ENCODE data around the gene CSNK1D. TPM values are rescaled to one million over a fixed set of nuclear protein-coding genes. Genes with fewer than 3 reads are reported as not detected.

The CSNK1D gene
- total RNA-seq, 2 experiments from 2014 or later = 277 to 286 TPM

- Histone ChIP-seq H3K9me3 (ENCODE audit: control insufficient read depth in 1 of 2, insufficient read depth in 1 of 2, low read length in 2 of 2) (no peaks in the 10 kb centered on the region), H3K27ac (ENCODE audit: low read depth in 1 of 2, low read length in 2 of 2) (no peak overlapping the region), H3K4me1 (ENCODE audit: insufficient read depth, low read length) (peaks cover 71% of the 10 kb centered on the region), H3K36me3 (ENCODE audit: insufficient read depth, low read length) (no peaks in the 10 kb centered on the region), H3K4me3 (ENCODE audit: low read length) (peak overlapping the region; percentile 52), H3K27me3 (ENCODE audit: control insufficient read depth in 1 of 2, insufficient read depth in 2 of 2, low read length in 2 of 2) (no peaks in the 10 kb centered on the region)
- intact Hi-C loops (cut with DNase I, micrococcal nuclease) = loop anchor here in 1 of 2 experiments (5.0 kb wide), 1 partner anchor 47 kb away; no protein-coding TSS in a partner anchor
- DNase-seq (no peak), ATAC-seq (ENCODE audit: poor library complexity) (no peak)
- H3K9me3 Mint-ChIP-seq = no peaks in the 10 kb centered on the region
- H3K27ac Mint-ChIP-seq = peak overlapping the region; percentile 100
- ChIA-PET CTCF (interaction anchor here (0.8 to 1.7 kb wide), 3 partner anchors 17 to 68 kb away, joined by 3 to 7 read pairs (median 3); partner anchors contain the start of gene CSNK1D), POLR2A (interaction anchor here (0.6 to 8.9 kb wide), 13 partner anchors 7 to 281 kb away, joined by 3 to 157 read pairs (median 3); partner anchors contain the start of genes CD7, CENPX, DCXR and DUS1L)
- H3K4me1 Mint-ChIP-seq (ENCODE audit: low read depth) = peaks cover 69% of the 10 kb centered on the region
- no peaks in the 10 kb centered on the region for H3K36me3 Mint-ChIP-seq (ENCODE audit: low read depth)
- TF ChIP-seq, protein P1, sequence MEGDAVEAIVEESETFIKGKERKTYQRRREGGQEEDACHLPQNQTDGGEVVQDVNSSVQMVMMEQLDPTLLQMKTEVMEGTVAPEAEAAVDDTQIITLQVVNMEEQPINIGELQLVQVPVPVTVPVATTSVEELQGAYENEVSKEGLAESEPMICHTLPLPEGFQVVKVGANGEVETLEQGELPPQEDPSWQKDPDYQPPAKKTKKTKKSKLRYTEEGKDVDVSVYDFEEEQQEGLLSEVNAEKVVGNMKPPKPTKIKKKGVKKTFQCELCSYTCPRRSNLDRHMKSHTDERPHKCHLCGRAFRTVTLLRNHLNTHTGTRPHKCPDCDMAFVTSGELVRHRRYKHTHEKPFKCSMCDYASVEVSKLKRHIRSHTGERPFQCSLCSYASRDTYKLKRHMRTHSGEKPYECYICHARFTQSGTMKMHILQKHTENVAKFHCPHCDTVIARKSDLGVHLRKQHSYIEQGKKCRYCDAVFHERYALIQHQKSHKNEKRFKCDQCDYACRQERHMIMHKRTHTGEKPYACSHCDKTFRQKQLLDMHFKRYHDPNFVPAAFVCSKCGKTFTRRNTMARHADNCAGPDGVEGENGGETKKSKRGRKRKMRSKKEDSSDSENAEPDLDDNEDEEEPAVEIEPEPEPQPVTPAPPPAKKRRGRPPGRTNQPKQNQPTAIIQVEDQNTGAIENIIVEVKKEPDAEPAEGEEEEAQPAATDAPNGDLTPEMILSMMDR (IDR thresholded peaks at IDR 0.05) = no peak
- peak overlapping the region; percentile 87 for H3K4me3 Mint-ChIP-seq
- no peaks in the 10 kb centered on the region for H3K27me3 Mint-ChIP-seq
These were observed 30.7 kb upstream of the CSNK1D start for GRCh38 chr17:82303944-82304808.

DNA sequence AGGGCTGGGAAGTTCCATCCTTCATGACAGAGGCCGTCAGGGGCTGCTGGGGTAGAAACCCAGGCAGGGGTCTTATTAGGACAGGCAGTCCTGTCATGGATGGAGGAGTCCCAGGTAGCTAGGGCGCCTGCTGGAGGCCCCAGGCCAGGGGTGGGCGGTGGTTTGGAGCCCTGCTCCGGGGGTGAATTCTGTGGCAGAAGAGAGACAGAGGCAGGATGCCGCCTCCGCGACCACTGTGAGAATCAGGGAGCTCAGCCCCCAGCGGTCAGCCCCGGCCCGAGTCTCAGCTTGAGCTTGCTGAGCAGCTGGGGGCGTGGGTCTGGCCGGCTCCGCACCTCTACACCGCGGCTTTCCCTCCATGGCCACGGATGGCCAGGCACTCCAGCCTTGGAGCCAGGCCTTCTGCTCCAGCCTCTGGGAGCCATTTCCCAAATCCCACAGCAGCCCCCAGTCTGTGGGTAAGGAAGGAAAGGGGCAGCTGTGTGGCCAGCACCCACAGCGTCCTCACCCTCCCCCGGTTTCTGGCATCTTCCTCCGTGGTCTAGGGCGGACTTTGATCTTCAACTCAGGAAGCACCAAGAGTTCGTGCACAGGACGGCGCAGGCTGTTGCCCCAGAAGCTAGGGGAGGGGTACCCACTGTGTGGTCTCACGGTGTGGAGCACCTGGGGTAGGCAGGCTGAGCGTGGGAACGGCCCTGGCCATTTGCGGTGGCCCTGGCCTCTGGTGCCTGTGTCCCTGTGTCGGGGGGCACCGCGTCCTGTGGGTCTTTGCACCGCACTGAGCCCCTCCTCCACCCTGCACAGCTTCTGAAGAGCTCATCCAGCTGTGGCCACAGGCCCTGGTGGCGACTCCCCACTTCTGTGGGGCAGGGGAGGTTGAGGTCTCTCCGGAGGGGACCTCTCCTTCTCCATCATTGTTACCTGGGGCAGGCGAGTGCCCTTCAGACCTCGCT is 29.8 kb upstream of the CSNK1D start:
- Mint-ChIP-seq H3K27ac (peak overlapping the region; percentile 100), H3K4me3 (peak overlapping the region; percentile 87), H3K4me1 (ENCODE audit: low read depth) (peaks cover 78% of the 10 kb centered on the region), H3K36me3 (ENCODE audit: low read depth) (peaks cover 2% of the 10 kb centered on the region), H3K9me3 (no peaks in the 10 kb centered on the region), H3K27me3 (no peaks in the 10 kb centered on the region)
- intact Hi-C loops (cut with DNase I, micrococcal nuclease) = loop anchor here in 1 of 2 experiments (5.0 kb wide), 1 partner anchor 46 kb away; no protein-coding TSS in a partner anchor
- ChIA-PET POLR2A (interaction anchor here (0.9 to 8.9 kb wide), 13 partner anchors 8 to 280 kb away, joined by 3 to 157 read pairs (median 3); partner anchors contain the start of genes CD7, CENPX, DCXR and DUS1L), CTCF (interaction anchor here (0.8 to 1.7 kb wide), 3 partner anchors 18 to 67 kb away, joined by 3 to 7 read pairs (median 3); partner anchors contain the start of gene CSNK1D)
- H3K27me3 ChIP-seq (ENCODE audit: control insufficient read depth in 1 of 2, insufficient read depth in 2 of 2, low read length in 2 of 2) = no peaks in the 10 kb centered on the region
- peak; percentile 45 for ATAC-seq (ENCODE audit: poor library complexity)
- H3K4me1 ChIP-seq (ENCODE audit: insufficient read depth, low read length) = peaks cover 80% of the 10 kb centered on the region
- DNase-seq = peak in 11 of 14 experiments; percentile 32 to 76 (median 48)
- TF ChIP-seq, protein P1 (IDR thresholded peaks at IDR 0.05) = no peak
- no peaks in the 10 kb centered on the region for H3K36me3 ChIP-seq (ENCODE audit: insufficient read depth, low read length)
- H3K9me3 ChIP-seq (ENCODE audit: control insufficient read depth in 1 of 2, insufficient read depth in 1 of 2, low read length in 2 of 2) = no peaks in the 10 kb centered on the region
- H3K27ac ChIP-seq (ENCODE audit: low read depth in 1 of 2, low read length in 2 of 2) = peak overlapping the region; percentile 62 to 70
- H3K4me3 ChIP-seq (ENCODE audit: low read length) = peak overlapping the region; percentile 52
